CD4-positive, CD25-positive, alpha-beta regulatory T cell (primary cell): ENCODE measurements around the gene PSPC1. TPM values are rescaled to one million over a fixed set of nuclear protein-coding genes. Genes with fewer than 3 reads are reported as not detected.

Source experiments
- ATAC-seq, 2 donors: fragments of 150-1000 bp; cut with Tn5 transposase; one replicate each; pipeline ENCODE4 v1.10.0; 2021; ENCODE audit warnings: low read depth in 2 of 2, moderate number of reproducible peaks in 2 of 2, moderate library complexity in 1 of 2
- DNase-seq, 3 donors: peaks; one replicate each; pipeline versions ENCODE4 v3.0.0 to v3.0.0-alpha.2; 2012 to 2022; ENCODE audit warnings: mixed read lengths in 1 of 3
- H3K27ac ChIP-seq: one replicate; pipeline ENCODE4 v1.7.0; 2013; ENCODE audit warnings: mild to moderate bottlenecking, low read length; ENCODE audit not compliant: insufficient read depth, poor library complexity, severe bottlenecking
- H3K27me3 ChIP-seq: one replicate; pipeline ENCODE4 v1.7.0; 2013; ENCODE audit warnings: low read length; ENCODE audit not compliant: control insufficient read depth, insufficient read depth
- H3K36me3 ChIP-seq: one replicate; pipeline ENCODE4 v1.7.0; 2013; ENCODE audit warnings: mild to moderate bottlenecking, low read length, moderate library complexity; ENCODE audit not compliant: control insufficient read depth, insufficient read depth
- H3K4me1 ChIP-seq: 2 replicates; pipeline ENCODE4 v1.7.0; 2013; ENCODE audit warnings: mild to moderate bottlenecking, low read length; ENCODE audit not compliant: insufficient read depth, control insufficient read depth, poor library complexity, severe bottlenecking
- H3K4me3 ChIP-seq: one replicate; pipeline ENCODE4 v1.7.0; 2013; ENCODE audit warnings: low read depth, mild to moderate bottlenecking, low read length, moderate library complexity
- H3K9me3 ChIP-seq, 2 experiments: 1 replicate in 1 of 2; 2 replicates in 1 of 2; pipeline ENCODE4 v1.7.0; 2013; ENCODE audit warnings: low read length in 2 of 2, mild to moderate bottlenecking in 1 of 2, moderate library complexity in 1 of 2; ENCODE audit not compliant: control insufficient read depth in 2 of 2
- H3K27ac Mint-ChIP-seq, 3 donors: one replicate each; pipeline ENCODE4 v1.8.0; 2020 to 2022; ENCODE audit warnings: mild to moderate bottlenecking in 3 of 3, mixed read lengths in 3 of 3, moderate library complexity in 2 of 3
- H3K27me3 Mint-ChIP-seq: one replicate; pipeline ENCODE4 v1.8.0; 2022; ENCODE audit warnings: mild to moderate bottlenecking, mixed read lengths
- H3K36me3 Mint-ChIP-seq: one replicate; pipeline ENCODE4 v1.8.0; 2020; ENCODE audit warnings: mixed read lengths
- H3K4me1 Mint-ChIP-seq, 4 donors: one replicate each; pipeline ENCODE4 v1.8.0; 2020 to 2022; ENCODE audit warnings: mixed read lengths in 4 of 4, mild to moderate bottlenecking in 1 of 4
- H3K4me3 Mint-ChIP-seq, 4 donors: one replicate each; pipeline ENCODE4 v1.8.0; 2020 to 2022; ENCODE audit warnings: mild to moderate bottlenecking in 4 of 4, mixed read lengths in 4 of 4, moderate library complexity in 3 of 4
- H3K9me3 Mint-ChIP-seq, 7 donors: one replicate each; pipeline ENCODE4 v1.8.0; 2020 to 2022; ENCODE audit warnings: mixed read lengths in 7 of 7, mild to moderate bottlenecking in 3 of 7, moderate library complexity in 2 of 7
- polyA plus RNA-seq, 4 donors: library from polyadenylated mRNA; unstranded; fragments of 300-500 nt; fragmentation: Illumina TruSeq; gene quantifications; one replicate each; pipeline ENCODE4 v1.2.3, GENCODE V29; 2021
- total RNA-seq: library from RNA; stranded (reverse); gene quantifications from one replicate; pipeline ENCODE4 v1.2.3, GENCODE V29; 2022

Gene PSPC1
- total and polyA plus RNA-seq, 5 donors from 2014 or later = 24.4 to 107 (median 32.3) TPM

DNA sequence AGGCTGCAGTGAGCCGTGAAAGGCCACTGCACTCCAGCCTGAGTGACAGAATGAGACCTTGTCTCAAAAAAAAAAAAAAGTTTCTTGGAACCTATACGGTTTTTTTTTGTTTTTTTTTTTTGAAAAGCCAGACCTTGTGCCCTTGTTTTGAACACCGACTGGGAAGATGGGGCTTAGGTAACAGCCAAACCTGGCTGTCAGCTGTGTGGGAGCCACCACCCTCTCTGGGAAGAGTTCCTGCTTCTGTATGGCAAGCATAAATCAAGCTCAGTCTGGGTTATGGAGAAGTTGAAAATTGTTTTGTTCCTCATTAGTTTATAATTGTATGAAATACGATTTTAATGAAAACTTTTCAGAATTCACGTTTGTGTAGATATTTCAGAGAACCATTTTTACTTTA, 109.8 kb downstream of the PSPC1 start:
- Histone ChIP-seq H3K4me1 (no peaks in the 10 kb centered on the region), H3K9me3 (no peaks in the 10 kb centered on the region), H3K4me3 (no peak overlapping the region), H3K27ac (no peak overlapping the region), H3K36me3 (peaks cover 86% of the 10 kb centered on the region), H3K27me3 (no peaks in the 10 kb centered on the region)
- Mint-ChIP-seq H3K36me3 (peaks cover 70% of the 10 kb centered on the region), H3K4me1 (peaks cover 0 to 16% (median 4%) of the 10 kb centered on the region in 4 donors), H3K9me3 (no peaks in the 10 kb centered on the region), H3K27me3 (no peaks in the 10 kb centered on the region), H3K27ac (peak overlapping the region in 1 of 3 donors; percentile 19), H3K4me3 (no peak overlapping the region)
- ATAC-seq = no peak
- DNase-seq = no peak

DNA sequence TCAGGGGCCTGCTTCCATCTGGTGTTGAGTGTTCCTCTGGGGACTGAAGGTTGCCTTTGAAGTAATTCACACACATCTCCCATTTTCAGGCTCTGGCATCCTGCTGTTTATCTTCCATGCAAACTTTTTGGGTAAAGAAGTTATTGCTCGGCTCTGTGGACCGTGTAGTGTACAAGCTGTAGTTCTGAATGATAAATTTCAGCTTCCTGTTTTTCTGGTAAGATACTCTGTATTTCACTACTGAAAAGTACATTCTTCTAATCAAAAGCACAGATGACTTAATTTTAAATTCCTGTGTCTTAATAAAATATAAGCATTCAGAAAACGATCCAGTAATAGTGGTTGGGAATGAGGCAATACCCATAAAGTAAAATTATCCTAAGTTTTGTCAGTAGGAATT, 112.6 kb downstream of the PSPC1 start:
- H3K27ac ChIP-seq = no peak overlapping the region
- H3K9me3 ChIP-seq = no peaks in the 10 kb centered on the region
- DNase-seq (no peak), ATAC-seq (no peak)
- no peak overlapping the region for H3K4me3 Mint-ChIP-seq
- peaks cover 0 to 9% (median 4%) of the 10 kb centered on the region in 4 donors for H3K4me1 Mint-ChIP-seq
- H3K4me3 ChIP-seq = no peak overlapping the region
- H3K36me3 Mint-ChIP-seq = peaks cover 74% of the 10 kb centered on the region
- H3K27ac Mint-ChIP-seq = peak overlapping the region in 2 of 3 donors; percentile 40 to 78
- H3K27me3 Mint-ChIP-seq = no peaks in the 10 kb centered on the region
- H3K27me3 ChIP-seq = no peaks in the 10 kb centered on the region
- H3K4me1 ChIP-seq = no peaks in the 10 kb centered on the region
- H3K36me3 ChIP-seq = peaks cover 96% of the 10 kb centered on the region
- no peaks in the 10 kb centered on the region for H3K9me3 Mint-ChIP-seq

DNA sequence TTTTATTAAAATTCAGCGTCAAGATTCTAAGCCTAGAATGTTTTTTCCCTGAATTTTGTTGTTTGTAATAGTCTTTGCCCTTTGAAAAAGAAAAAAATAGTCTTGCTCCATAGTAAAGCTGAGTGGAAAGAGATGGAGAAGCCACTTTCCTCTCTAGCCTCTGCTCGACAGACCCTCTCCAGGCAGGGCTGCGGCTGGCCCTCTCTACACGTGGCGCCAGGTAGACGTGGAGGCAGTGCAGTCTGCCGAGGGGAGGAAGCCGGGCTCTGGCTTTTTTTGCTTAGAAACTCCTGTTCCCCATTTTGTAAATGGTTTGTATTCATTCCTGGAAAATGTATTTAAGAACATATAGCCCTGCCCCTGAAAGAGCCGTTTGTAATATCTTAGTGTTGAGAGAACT, 114.0 kb downstream of the PSPC1 start:
- DNase-seq = no peak
- no peaks in the 10 kb centered on the region for H3K27me3 ChIP-seq
- ATAC-seq = no peak
- no peaks in the 10 kb centered on the region for H3K9me3 ChIP-seq
- H3K36me3 ChIP-seq = peaks cover 95% of the 10 kb centered on the region
- Mint-ChIP-seq H3K4me1 (peaks cover 0 to 11% (median 4%) of the 10 kb centered on the region in 4 donors), H3K9me3 (peaks cover 0 to 3% (median 0%) of the 10 kb centered on the region in 7 donors), H3K4me3 (no peak overlapping the region), H3K36me3 (peaks cover 75% of the 10 kb centered on the region), H3K27ac (peak overlapping the region in 1 of 3 donors; percentile 25), H3K27me3 (no peaks in the 10 kb centered on the region)
- H3K27ac ChIP-seq = no peak overlapping the region
- no peak overlapping the region for H3K4me3 ChIP-seq
- H3K4me1 ChIP-seq = no peaks in the 10 kb centered on the region

DNA sequence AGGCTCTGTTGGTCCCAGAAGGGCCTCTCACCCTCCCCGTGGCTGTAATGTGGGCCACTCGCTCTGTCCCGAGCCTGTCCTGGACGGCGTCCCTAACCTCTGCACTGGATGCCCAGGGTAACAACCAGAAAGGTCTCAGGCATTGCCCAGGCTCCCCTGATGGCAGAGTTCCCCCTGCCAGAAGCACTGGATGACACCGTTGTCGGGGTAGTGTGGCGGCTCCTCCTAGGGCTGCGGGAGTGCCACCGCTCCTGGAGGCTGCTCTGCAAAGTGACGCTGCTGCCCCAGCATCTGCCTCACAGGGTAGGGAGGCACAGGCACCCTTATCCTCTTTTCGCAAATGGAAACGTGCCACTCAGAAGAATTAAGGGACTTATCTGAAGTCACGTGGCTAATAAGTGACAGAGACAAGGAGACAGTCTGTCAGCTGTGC, 117.3 kb downstream of the PSPC1 start:
- H3K4me1 Mint-ChIP-seq = peaks cover 0 to 6% (median 3%) of the 10 kb centered on the region in 4 donors
- no peaks in the 10 kb centered on the region for H3K4me1 ChIP-seq
- H3K27ac ChIP-seq = no peak overlapping the region
- H3K36me3 Mint-ChIP-seq = peaks cover 72% of the 10 kb centered on the region
- H3K4me3 Mint-ChIP-seq = no peak overlapping the region
- ATAC-seq (no peak), DNase-seq (no peak)
- no peaks in the 10 kb centered on the region for H3K27me3 Mint-ChIP-seq
- H3K9me3 ChIP-seq = no peaks in the 10 kb centered on the region
- no peak overlapping the region for H3K4me3 ChIP-seq
- peaks cover 0 to 3% (median 0%) of the 10 kb centered on the region in 7 donors for H3K9me3 Mint-ChIP-seq
- peaks cover 95% of the 10 kb centered on the region for H3K36me3 ChIP-seq
- H3K27me3 ChIP-seq = no peaks in the 10 kb centered on the region
- peak overlapping the region in 1 of 3 donors; percentile 57 for H3K27ac Mint-ChIP-seq

DNA sequence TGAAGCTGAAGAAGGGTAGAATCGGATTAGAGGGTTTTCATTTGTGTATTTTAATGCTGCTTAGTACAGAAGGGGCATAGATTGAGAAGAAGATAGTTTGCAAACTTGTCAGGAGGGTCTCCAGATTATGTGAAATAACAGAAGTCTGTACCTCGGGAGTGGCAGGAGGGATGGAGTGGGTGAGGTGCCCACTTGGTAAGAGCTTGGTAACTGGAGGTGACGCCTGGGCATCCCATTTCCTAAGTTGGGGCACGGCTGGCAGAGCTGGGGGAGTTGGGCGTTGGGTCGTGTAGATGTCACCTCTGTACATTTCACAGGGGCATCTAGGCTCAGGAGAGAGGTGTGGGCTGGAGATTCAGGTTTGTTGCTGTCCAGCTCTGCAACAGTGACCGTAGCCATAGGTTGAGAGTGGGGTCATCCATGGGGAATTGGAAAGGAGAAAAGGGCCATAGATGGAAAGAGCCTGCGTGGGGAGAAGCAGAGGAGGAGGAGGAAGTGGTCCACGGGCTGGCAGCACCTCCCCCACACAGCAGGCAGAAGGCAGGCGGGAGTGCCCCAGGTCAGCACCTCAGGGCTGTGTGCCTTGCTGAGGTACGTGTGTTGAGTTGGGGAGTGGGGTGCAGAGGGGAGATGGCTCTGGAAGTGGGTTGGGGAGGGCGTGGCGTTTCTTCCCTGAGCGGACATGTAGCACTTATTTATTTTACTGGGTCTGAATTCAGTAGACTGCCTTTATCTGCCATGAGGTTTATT, 118.1 kb downstream of the PSPC1 start:
- peak overlapping the region; percentile 11 to 93 (median 80) for H3K27ac Mint-ChIP-seq
- peaks cover 65% of the 10 kb centered on the region for H3K36me3 Mint-ChIP-seq
- peaks cover 0 to 3% (median 0%) of the 10 kb centered on the region in 7 donors for H3K9me3 Mint-ChIP-seq
- no peak overlapping the region for H3K4me3 Mint-ChIP-seq
- Histone ChIP-seq H3K27ac (no peak overlapping the region), H3K4me1 (no peaks in the 10 kb centered on the region), H3K27me3 (no peaks in the 10 kb centered on the region), H3K36me3 (peaks cover 88% of the 10 kb centered on the region), H3K4me3 (no peak overlapping the region), H3K9me3 (no peaks in the 10 kb centered on the region)
- H3K27me3 Mint-ChIP-seq = no peaks in the 10 kb centered on the region
- peaks cover 0 to 6% (median 3%) of the 10 kb centered on the region in 4 donors for H3K4me1 Mint-ChIP-seq
- ATAC-seq = no peak
- no peak for DNase-seq

DNA sequence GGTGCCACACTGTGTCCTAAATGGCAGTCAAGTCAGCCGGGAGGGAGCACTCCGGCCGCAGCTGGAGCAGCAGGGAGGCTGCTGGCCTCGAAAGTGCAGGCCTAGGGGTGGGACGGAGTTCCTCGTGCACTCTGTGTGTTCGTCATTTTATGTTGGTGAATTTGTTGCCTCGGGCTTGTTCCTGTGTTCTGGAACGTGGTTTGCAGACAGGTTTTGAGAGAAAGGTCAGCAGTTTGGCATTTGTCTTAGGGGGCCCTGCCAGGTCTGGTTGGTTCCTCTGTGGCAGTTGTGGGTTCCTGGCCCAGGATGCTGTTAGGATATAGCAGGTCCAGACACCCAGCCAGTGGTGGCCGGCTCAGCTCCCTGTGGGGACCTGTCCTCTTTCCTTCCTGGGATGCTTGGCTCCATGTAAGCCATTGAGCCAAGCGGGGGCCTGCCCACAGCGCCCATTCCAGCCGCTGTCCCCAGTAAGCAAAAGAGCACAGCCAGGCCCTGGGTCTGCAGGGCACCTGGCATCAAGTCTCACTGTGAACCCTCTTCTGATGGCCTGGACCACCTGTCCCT, 119.2 kb downstream of the PSPC1 start:
- Histone ChIP-seq H3K4me3 (no peak overlapping the region), H3K36me3 (peaks cover 88% of the 10 kb centered on the region), H3K4me1 (no peaks in the 10 kb centered on the region), H3K27me3 (no peaks in the 10 kb centered on the region), H3K27ac (no peak overlapping the region), H3K9me3 (no peaks in the 10 kb centered on the region)
- Mint-ChIP-seq H3K4me3 (no peak overlapping the region), H3K4me1 (peaks cover 0 to 6% (median 3%) of the 10 kb centered on the region in 4 donors), H3K36me3 (peaks cover 61% of the 10 kb centered on the region), H3K27me3 (no peaks in the 10 kb centered on the region), H3K9me3 (peaks cover 0 to 3% (median 0%) of the 10 kb centered on the region in 7 donors), H3K27ac (peak overlapping the region in 1 of 3 donors; percentile 80)
- ATAC-seq (no peak), DNase-seq (no peak)

DNA sequence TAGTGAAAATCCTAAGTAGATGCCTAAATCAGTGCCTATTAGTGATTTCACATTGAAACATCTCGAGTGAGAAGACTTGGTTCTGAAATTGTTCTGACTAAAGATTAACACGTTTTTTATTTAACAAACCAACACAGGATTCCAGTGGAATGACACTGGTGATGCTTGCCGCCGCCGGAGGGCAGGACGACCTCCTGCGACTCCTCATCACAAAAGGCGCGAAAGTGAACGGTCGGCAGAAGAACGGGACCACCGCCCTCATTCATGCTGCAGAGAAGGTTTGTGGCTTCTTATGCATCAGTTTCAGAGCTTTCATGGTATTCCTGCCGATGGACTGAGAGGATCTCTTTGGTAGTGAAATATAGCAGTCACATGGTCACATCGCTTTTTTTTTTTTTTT, 121.2 kb downstream of the PSPC1 start:
- Mint-ChIP-seq H3K4me3 (no peak overlapping the region), H3K9me3 (peaks cover 0 to 3% (median 0%) of the 10 kb centered on the region in 7 donors), H3K27me3 (no peaks in the 10 kb centered on the region), H3K4me1 (peaks cover 0 to 10% (median 2%) of the 10 kb centered on the region in 4 donors), H3K27ac (peak overlapping the region in 1 of 3 donors; percentile 43), H3K36me3 (peaks cover 54% of the 10 kb centered on the region)
- no peaks in the 10 kb centered on the region for H3K27me3 ChIP-seq
- DNase-seq (no peak), ATAC-seq (no peak)
- peaks cover 80% of the 10 kb centered on the region for H3K36me3 ChIP-seq
- no peaks in the 10 kb centered on the region for H3K9me3 ChIP-seq
- H3K4me3 ChIP-seq = no peak overlapping the region
- H3K4me1 ChIP-seq = no peaks in the 10 kb centered on the region
- H3K27ac ChIP-seq = no peak overlapping the region
